H9 (cell line): ENCODE results near the gene ATG4B. TPM values are rescaled to one million over a fixed set of nuclear protein-coding genes. Genes with fewer than 3 reads are reported as not detected.

Experiments
- DNase-seq: peaks from one replicate; pipeline ENCODE4 v3.0.0-alpha.2; 2017
- H2AFZ ChIP-seq: one replicate; pipeline ENCODE4 v1.6.1; 2013; ENCODE audit warnings: mild to moderate bottlenecking, low read length, control low read depth, moderate library complexity
- H2AK5ac ChIP-seq: 2 replicates; pipeline ENCODE4 v1.6.1; 2013; ENCODE audit warnings: low read length, control low read depth, mixed read lengths; ENCODE audit not compliant: insufficient read length
- H2BK120ac ChIP-seq: one replicate; pipeline ENCODE4 v1.6.1; 2013; ENCODE audit warnings: low read depth, mild to moderate bottlenecking, low read length, control low read depth, inconsistent platforms; ENCODE audit not compliant: poor library complexity, severe bottlenecking
- H2BK12ac ChIP-seq: 2 replicates; pipeline ENCODE4 v1.6.1; 2013; ENCODE audit warnings: low read length, control low read depth, mixed read lengths, low read depth; ENCODE audit not compliant: insufficient read length
- H2BK15ac ChIP-seq: 2 replicates; pipeline ENCODE4 v1.6.1; 2013; ENCODE audit warnings: low read depth, low read length, control low read depth
- H2BK20ac ChIP-seq: one replicate; pipeline ENCODE4 v1.6.1; 2013; ENCODE audit warnings: low read depth, mild to moderate bottlenecking, low read length, control low read depth, inconsistent platforms; ENCODE audit not compliant: poor library complexity, severe bottlenecking
- H2BK5ac ChIP-seq: 2 replicates; pipeline ENCODE4 v1.6.1; 2013; ENCODE audit warnings: low read length, control low read depth, mixed read lengths; ENCODE audit not compliant: insufficient read length
- H3K14ac ChIP-seq: 2 replicates; pipeline ENCODE4 v1.6.1; 2013; ENCODE audit warnings: low read length, control low read depth; ENCODE audit not compliant: insufficient read depth
- H3K18ac ChIP-seq: 2 replicates; pipeline ENCODE4 v1.6.1; 2013; ENCODE audit warnings: low read depth, mild to moderate bottlenecking, mixed read lengths, low read length, control low read depth; ENCODE audit not compliant: insufficient read length
- H3K23ac ChIP-seq: 2 replicates; pipeline ENCODE4 v1.6.1; 2013; ENCODE audit warnings: low read length, control low read depth, mixed read lengths, low read depth; ENCODE audit not compliant: insufficient read length
- H3K23me2 ChIP-seq: 2 replicates; pipeline ENCODE4 v1.6.1; 2013; ENCODE audit warnings: low read depth, mild to moderate bottlenecking, mixed read lengths, low read length, control low read depth; ENCODE audit not compliant: insufficient read length, poor library complexity, severe bottlenecking
- H3K27ac ChIP-seq: 2 replicates; pipeline ENCODE4 v1.5.1; 2013; ENCODE audit warnings: low read length, control low read depth, mixed read lengths, low read depth; ENCODE audit not compliant: insufficient read length
- H3K27me3 ChIP-seq: 2 replicates; pipeline ENCODE4 v1.6.1; 2013; ENCODE audit warnings: low read length, control low read depth, inconsistent platforms; ENCODE audit not compliant: insufficient read depth
- H3K4ac ChIP-seq: 2 replicates; pipeline ENCODE4 v1.6.1; 2013; ENCODE audit warnings: low read depth, mild to moderate bottlenecking, control low read depth, inconsistent platforms, low read length, moderate library complexity
- H3K4me1 ChIP-seq: 2 replicates; pipeline ENCODE4 v1.6.1; 2013; ENCODE audit warnings: low read length, control low read depth, inconsistent platforms; ENCODE audit not compliant: insufficient read depth
- H3K4me2 ChIP-seq: 2 replicates; pipeline ENCODE4 v1.6.1; 2013; ENCODE audit warnings: low read length, control low read depth, mixed read lengths; ENCODE audit not compliant: insufficient read length, insufficient read depth
- H3K56ac ChIP-seq: 2 replicates; pipeline ENCODE4 v1.6.1; 2013; ENCODE audit warnings: low read depth, mild to moderate bottlenecking, mixed read lengths, low read length, control low read depth; ENCODE audit not compliant: insufficient read length
- H3K79me1 ChIP-seq: 2 replicates; pipeline ENCODE4 v1.6.1; 2013; ENCODE audit warnings: low read depth, mild to moderate bottlenecking, moderate library complexity, low read length, control low read depth, inconsistent platforms; ENCODE audit not compliant: insufficient read depth, poor library complexity, severe bottlenecking
- H3K79me2 ChIP-seq: 2 replicates; pipeline ENCODE4 v1.6.1; 2013; ENCODE audit warnings: low read length, control low read depth, inconsistent platforms; ENCODE audit not compliant: insufficient read depth
- H3K9ac ChIP-seq: 2 replicates; pipeline ENCODE4 v1.6.1; 2013; ENCODE audit warnings: low read length, control low read depth, mixed read lengths; ENCODE audit not compliant: insufficient read length; ENCODE audit errors: extremely low read depth
- H3K9me3 ChIP-seq: one replicate; pipeline ENCODE4 v1.6.1; 2013; ENCODE audit warnings: low read depth, low read length, inconsistent platforms; ENCODE audit not compliant: control insufficient read depth
- H3T11ph ChIP-seq: one replicate; pipeline ENCODE4 v1.6.1; 2013; ENCODE audit warnings: mild to moderate bottlenecking, low read length, control low read depth, inconsistent platforms
- H4K20me1 ChIP-seq: one replicate; pipeline ENCODE4 v1.6.1; 2013; ENCODE audit not compliant: control insufficient read depth, insufficient read length, insufficient read depth
- H4K5ac ChIP-seq: 2 replicates; pipeline ENCODE4 v1.6.1; 2013; ENCODE audit warnings: low read depth, mild to moderate bottlenecking, mixed read lengths, low read length, control low read depth; ENCODE audit not compliant: insufficient read length
- H4K8ac ChIP-seq: replicated peaks from 2 replicates; pipeline ENCODE4 v1.6.1; 2013; ENCODE audit warnings: low read length, control low read depth, mixed read lengths, low read depth; ENCODE audit not compliant: insufficient read length
- H4K91ac ChIP-seq: 2 replicates; pipeline ENCODE4 v1.6.1; 2013; ENCODE audit warnings: low read depth, mild to moderate bottlenecking, moderate library complexity, mixed read lengths, low read length, control low read depth; ENCODE audit not compliant: insufficient read length
- H3K27ac Mint-ChIP-seq, 3 experiments: 2 replicates in 2 of 3; 3 replicates in 1 of 3; pipeline ENCODE4 v1.8.0; 2020 to 2021; ENCODE audit warnings: mixed read lengths in 3 of 3, mild to moderate bottlenecking in 1 of 3, moderate library complexity in 1 of 3
- H3K27me3 Mint-ChIP-seq: 2 replicates; pipeline ENCODE4 v1.8.0; 2021; ENCODE audit warnings: low read depth, mild to moderate bottlenecking, moderate library complexity, mixed read lengths
- H3K36me3 Mint-ChIP-seq, 3 experiments: 2 replicates in 2 of 3; 3 replicates in 1 of 3; pipeline ENCODE4 v1.8.0; 2020 to 2021; ENCODE audit warnings: low read depth in 3 of 3, mixed read lengths in 3 of 3; ENCODE audit not compliant: insufficient read depth in 1 of 3
- H3K4me1 Mint-ChIP-seq, 2 experiments: 2 replicates each; pipeline ENCODE4 v1.8.0; 2020; ENCODE audit warnings: mixed read lengths in 2 of 2
- H3K4me3 Mint-ChIP-seq, 2 experiments: 2 replicates in 1 of 2; 3 replicates in 1 of 2; pipeline ENCODE4 v1.8.0; 2020 to 2021; ENCODE audit warnings: mild to moderate bottlenecking in 2 of 2, mixed read lengths in 2 of 2, moderate library complexity in 1 of 2
- H3K9me3 Mint-ChIP-seq, 2 experiments: 2 replicates in 1 of 2; 3 replicates in 1 of 2; pipeline ENCODE4 v1.8.0; 2020; ENCODE audit warnings: mild to moderate bottlenecking in 2 of 2, mixed read lengths in 2 of 2, moderate library complexity in 1 of 2
- WGBS: extraction: QIAGEN DNeasy Blood & Tissue Kit; methylation state at CpG from one replicate; pipeline ENCODE4 v1.1.7; 2013; ENCODE audit warnings: missing lambda C conversion rate, low lambda C conversion rate, mixed read lengths; ENCODE audit not compliant: insufficient read length; ENCODE audit errors: extremely low coverage; 5-methylcytosine and 5-hydroxymethylcytosine counted together
- total RNA-seq: library from RNA; stranded (reverse); gene quantifications from 2 replicates; pipeline ENCODE4 v1.2.1, GENCODE V29; 2021
- TF ChIP-seq, protein P1 (sequence below): fragments of 200-600 bp; sonication (generic); conservative IDR thresholded peaks from 3 replicates; pipeline ENCODE4 v1.8.0; 2021; ENCODE audit warnings: antibody characterized with exemption, mild to moderate bottlenecking

ATG4B gene
- total RNA-seq, 1 experiment from 2014 or later: 105 TPM

DNA sequence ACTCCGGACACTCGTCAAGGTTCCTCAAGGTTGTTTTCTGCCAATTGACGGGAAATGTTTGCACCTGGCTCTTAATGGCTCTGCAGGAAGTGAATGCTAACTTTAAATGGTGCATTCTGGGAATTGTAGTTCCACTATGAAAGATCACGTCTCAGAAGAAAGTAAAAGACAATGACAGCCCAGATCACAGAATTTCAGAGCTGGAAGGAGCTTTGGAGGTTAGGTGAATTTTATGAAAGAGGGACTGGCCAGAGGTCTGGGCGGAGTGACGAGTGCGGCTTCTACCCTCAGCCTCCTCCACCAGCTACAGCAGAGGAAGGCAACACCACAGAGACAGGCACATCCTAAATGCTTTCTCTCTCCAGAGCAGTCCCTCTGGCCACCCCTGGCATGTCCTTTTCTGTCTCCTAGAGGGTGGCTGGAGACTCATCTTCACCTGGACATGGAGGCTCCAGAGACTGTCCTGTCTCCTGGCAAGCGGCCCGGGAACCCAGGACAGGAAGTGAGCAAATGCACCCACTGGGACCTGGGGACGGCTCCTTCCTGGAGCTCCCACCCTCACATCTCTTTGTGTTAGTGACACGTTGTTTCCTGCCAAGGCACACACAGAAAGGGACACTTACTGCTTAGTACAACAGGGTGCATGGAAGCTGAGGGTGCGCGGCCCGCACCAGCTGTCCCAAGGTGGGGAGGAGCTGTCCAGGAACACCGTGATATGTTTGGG is 19.9 kb upstream of the ATG4B start:
- no peak overlapping the region for H2BK20ac ChIP-seq
- peak overlapping the region; percentile 7 for H3K9ac ChIP-seq
- no peaks in the 10 kb centered on the region for H4K20me1 ChIP-seq
- Mint-ChIP-seq H3K4me3 (peak overlapping the region; percentile 28), H3K27ac (peak overlapping the region; percentile 58 to 91 (median 86); a peak in 6 of 7 replicates), H3K27me3 (no peaks in the 10 kb centered on the region), H3K9me3 (peaks cover 0 to 3% of the 10 kb centered on the region in 2 experiments; a peak in 3 of 5 replicates), H3K36me3 (peaks cover 5 to 26% (median 13%) of the 10 kb centered on the region in 3 experiments; a peak in 6 of 7 replicates), H3K4me1 (peaks cover 12 to 16% of the 10 kb centered on the region in 2 experiments)
- no peaks in the 10 kb centered on the region for H3K79me1 ChIP-seq
- no peak overlapping the region for H2AK5ac ChIP-seq
- no peak overlapping the region for H2BK5ac ChIP-seq
- H3T11ph ChIP-seq: no peak overlapping the region
- no peak overlapping the region for H2BK15ac ChIP-seq
- DNase-seq: peak; percentile 50
- no peaks in the 10 kb centered on the region for H3K27me3 ChIP-seq
- no peak overlapping the region for H4K5ac ChIP-seq
- peaks cover 4% of the 10 kb centered on the region; the same call in 1 of the 2 replicates for H3K4me1 ChIP-seq
- no peak overlapping the region for H4K8ac ChIP-seq
- H3K56ac ChIP-seq: no peak overlapping the region
- H3K23me2 ChIP-seq: no peaks in the 10 kb centered on the region
- H3K79me2 ChIP-seq: no peaks in the 10 kb centered on the region; the same call in 1 of the 2 replicates
- H2BK120ac ChIP-seq: no peak overlapping the region
- no peak overlapping the region for H3K4ac ChIP-seq
- TF ChIP-seq, protein P1, sequence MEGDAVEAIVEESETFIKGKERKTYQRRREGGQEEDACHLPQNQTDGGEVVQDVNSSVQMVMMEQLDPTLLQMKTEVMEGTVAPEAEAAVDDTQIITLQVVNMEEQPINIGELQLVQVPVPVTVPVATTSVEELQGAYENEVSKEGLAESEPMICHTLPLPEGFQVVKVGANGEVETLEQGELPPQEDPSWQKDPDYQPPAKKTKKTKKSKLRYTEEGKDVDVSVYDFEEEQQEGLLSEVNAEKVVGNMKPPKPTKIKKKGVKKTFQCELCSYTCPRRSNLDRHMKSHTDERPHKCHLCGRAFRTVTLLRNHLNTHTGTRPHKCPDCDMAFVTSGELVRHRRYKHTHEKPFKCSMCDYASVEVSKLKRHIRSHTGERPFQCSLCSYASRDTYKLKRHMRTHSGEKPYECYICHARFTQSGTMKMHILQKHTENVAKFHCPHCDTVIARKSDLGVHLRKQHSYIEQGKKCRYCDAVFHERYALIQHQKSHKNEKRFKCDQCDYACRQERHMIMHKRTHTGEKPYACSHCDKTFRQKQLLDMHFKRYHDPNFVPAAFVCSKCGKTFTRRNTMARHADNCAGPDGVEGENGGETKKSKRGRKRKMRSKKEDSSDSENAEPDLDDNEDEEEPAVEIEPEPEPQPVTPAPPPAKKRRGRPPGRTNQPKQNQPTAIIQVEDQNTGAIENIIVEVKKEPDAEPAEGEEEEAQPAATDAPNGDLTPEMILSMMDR: no peak
- no peak overlapping the region for H4K91ac ChIP-seq
- H2AFZ ChIP-seq: no peak overlapping the region
- no CpG with 5 or more reads among the region's 15 CpGs for WGBS
- no peak overlapping the region for H3K18ac ChIP-seq
- no peak overlapping the region for H3K27ac ChIP-seq
- H3K9me3 ChIP-seq: no peaks in the 10 kb centered on the region
- H3K4me2 ChIP-seq: peak overlapping the region; percentile 34
- no peak overlapping the region for H2BK12ac ChIP-seq
- no peak overlapping the region; the same call in 1 of the 2 replicates for H3K14ac ChIP-seq
- no peak overlapping the region for H3K23ac ChIP-seq
